HCT116 (cell line): ENCODE measurements around the gene SLC44A2. TPM values are rescaled to one million over a fixed set of nuclear protein-coding genes. Genes with fewer than 3 reads are reported as not detected.

Experiments
- ATAC-seq: fragments of 200-7000 bp; cut with Tn5 transposase; 2 replicates; pipeline ENCODE4 v1.9.1; 2020; ENCODE audit warnings: mild to moderate bottlenecking, moderate library complexity
- BruUV-seq: library from RNA; stranded (reverse); fragments of 400-500 nt; replicated peaks from 2 replicates; lab custom pipeline; 2021; lab: Mats Ljungman, UMichigan
- CTCF ChIA-PET: fragments of 300-600 bp; sonication (Branson Sonifier 250); formaldehyde crosslinking; loops from one replicate; lab custom pipeline; 2021; ENCODE audit warnings: antibody characterized with exemption; lab: Charles Lee
- POLR2A ChIA-PET: fragments of 300-600, 350-600 bp; sonication (Branson Sonifier 250); formaldehyde crosslinking; loops from one replicate; lab custom pipeline; 2021; ENCODE audit warnings: antibody characterized with exemption; lab: Charles Lee
- RAD21 ChIA-PET, 2 experiments: fragments of 300-600 bp; sonication (Branson Sonifier 250); formaldehyde crosslinking; loops; one replicate each; lab custom pipeline; 2023; ENCODE audit warnings: low total read pairs in 2 of 2; ENCODE audit not compliant: uncharacterized antibody in 2 of 2, unreplicated experiment in 2 of 2, low non-redundant PET in 1 of 2; lab: Charles Lee
- DNase-seq: peaks from one replicate; pipeline ENCODE4 v3.0.0-alpha.2; 2010; ENCODE audit warnings: low read depth, low spot score
- H2AFZ ChIP-seq: fragments of 200-600 bp; shearing (Covaris generic), sonication (generic); 2 replicates; pipeline ENCODE4 v1.6.1; 2017; ENCODE audit warnings: low read depth, mixed run types, mixed read lengths, antibody characterized with exemption, low read length; ENCODE audit not compliant: poor library complexity, severe bottlenecking
- H3K27ac ChIP-seq: 2 replicates; pipeline ENCODE4 v1.5.1; 2012; ENCODE audit warnings: low read depth, low read length
- H3K27me3 ChIP-seq: fragments of 200-600 bp; sonication (generic); 2 replicates; pipeline ENCODE4 v1.6.1; 2016; ENCODE audit warnings: mixed run types, low read length, mixed read lengths; ENCODE audit not compliant: insufficient read depth
- H3K36me3 ChIP-seq, 2 experiments: fragments of 200-500 bp in 1 of 2; fragments of 200-600 bp in 1 of 2; sonication (Bioruptor generic) in 1 of 2; sonication (generic) in 1 of 2; 2 replicates each; pipeline versions ENCODE4 v1.5.1 to v1.6.1; 2014 to 2016; ENCODE audit warnings: low read length in 2 of 2, inconsistent platforms in 1 of 2, mixed read lengths in 1 of 2, mixed run types in 1 of 2; ENCODE audit not compliant: insufficient read depth in 2 of 2, control insufficient read depth in 1 of 2
- H3K4me1 ChIP-seq, 2 experiments: fragments of 200-600 bp in 1 of 2; sonication (generic) in 1 of 2; 2 replicates each; pipeline versions ENCODE4 v1.5.1 to v1.6.1; 2012 to 2017; ENCODE audit warnings: low read length in 2 of 2, inconsistent platforms in 1 of 2, mild to moderate bottlenecking in 1 of 2, mixed read lengths in 1 of 2, mixed run types in 1 of 2, moderate library complexity in 1 of 2; ENCODE audit not compliant: insufficient read depth in 2 of 2, control insufficient read depth in 1 of 2
- H3K4me2 ChIP-seq: fragments of 200-600 bp; sonication (generic); 2 replicates; pipeline ENCODE4 v1.6.1; 2017; ENCODE audit warnings: mixed run types, low read length, mixed read lengths
- H3K4me3 ChIP-seq, 2 experiments: fragments of 200-600 bp in 1 of 2; sonication (generic) in 1 of 2; replicated peaks in 1 of 2; 2 replicates each; pipeline ENCODE4 v1.5.1; 2011 to 2016; ENCODE audit warnings: low read length in 2 of 2, control low read depth in 1 of 2, low read depth in 1 of 2, mild to moderate bottlenecking in 1 of 2, mixed read lengths in 1 of 2, mixed run types in 1 of 2
- H3K79me2 ChIP-seq: fragments of 200-600 bp; sonication (generic); 2 replicates; pipeline ENCODE4 v1.6.1; 2017; ENCODE audit warnings: mild to moderate bottlenecking, mixed run types, low read length, moderate library complexity, mixed read lengths; ENCODE audit not compliant: insufficient read depth
- H3K9ac ChIP-seq: fragments of 200-600 bp; sonication (generic); 2 replicates; pipeline ENCODE4 v1.6.1; 2016; ENCODE audit warnings: low read length, mixed read lengths
- H3K9me2 ChIP-seq: fragments of 200-600 bp; sonication (generic), shearing (Covaris generic); 2 replicates; pipeline ENCODE4 v1.6.1; 2017; ENCODE audit warnings: mixed run types, mild to moderate bottlenecking, moderate library complexity; ENCODE audit not compliant: insufficient read depth
- H3K9me3 ChIP-seq, 2 experiments: fragments of 200-500 bp in 1 of 2; fragments of 200-600 bp in 1 of 2; sonication (Bioruptor generic) in 1 of 2; sonication (generic) in 1 of 2; 2 replicates each; pipeline ENCODE4 v1.6.1; 2014 to 2017; ENCODE audit warnings: low read length in 2 of 2, mixed read lengths in 2 of 2, inconsistent platforms in 1 of 2, low read depth in 1 of 2, mild to moderate bottlenecking in 1 of 2, mixed run types in 1 of 2, moderate library complexity in 1 of 2; ENCODE audit not compliant: control insufficient read depth in 1 of 2, insufficient read depth in 1 of 2
- H4K20me1 ChIP-seq: fragments of 200-600 bp; sonication (generic), shearing (Covaris generic); 2 replicates; pipeline ENCODE4 v1.6.1; 2017; ENCODE audit warnings: mixed run types, mild to moderate bottlenecking, moderate library complexity; ENCODE audit not compliant: insufficient read depth
- CBX3 ChIP-seq: IDR thresholded peaks from 2 replicates; pipeline ENCODE4 v1.6.1; 2012; ENCODE audit warnings: low read depth
- ELF1 ChIP-seq: IDR thresholded peaks from 2 replicates; pipeline ENCODE4 v1.6.1; 2012; ENCODE audit warnings: low read depth, borderline replicate concordance
- EZH2 ChIP-seq: fragments of 200-600 bp; sonication (generic); IDR thresholded peaks from 2 replicates; pipeline ENCODE4 v1.6.1; 2017; ENCODE audit warnings: antibody characterized with exemption, mixed run types
- EZH2phosphoT487 ChIP-seq: fragments of 200-600 bp; IDR thresholded peaks from 2 replicates; pipeline ENCODE4 v1.6.1; 2018; ENCODE audit warnings: antibody characterized with exemption, borderline replicate concordance
- POLR2AphosphoS5 ChIP-seq: IDR thresholded peaks from 2 replicates; pipeline ENCODE4 v1.6.1; 2011; ENCODE audit warnings: mild to moderate bottlenecking, low read depth, low read length, moderate library complexity
- REST ChIP-seq: IDR thresholded peaks from 2 replicates; pipeline ENCODE4 v1.6.1; 2012; ENCODE audit warnings: low read depth
- SP1 ChIP-seq: IDR thresholded peaks from 2 replicates; pipeline ENCODE4 v1.6.1; 2012; ENCODE audit warnings: low read depth
- YY1 ChIP-seq: IDR thresholded peaks from 2 replicates; pipeline ENCODE4 v1.6.1; 2011; ENCODE audit warnings: low read length, low read depth, moderate library complexity, mild to moderate bottlenecking; ENCODE audit not compliant: insufficient replicate concordance; ENCODE audit errors: extremely low read depth
- intact Hi-C: fragments of 100-400 bp; cut with micrococcal nuclease; formaldehyde crosslinking; loops from 2 replicates; pipeline ENCODE4 v1.10.0; 2022
- total RNA-seq: library from RNA; stranded (reverse); gene quantifications from one replicate; pipeline ENCODE4 v1.2.1, GENCODE V29; 2021; ENCODE audit not compliant: unreplicated experiment
- TF ChIP-seq, protein P1 (sequence below): IDR thresholded peaks from 2 replicates; pipeline ENCODE4 v1.6.1; 2012

Gene SLC44A2
- total RNA-seq, 1 experiment from 2014 or later: 90.9 TPM

GRCh38 chr19:10686661-10687517 is 61.5 kb downstream of the SLC44A2 start:
- Histone ChIP-seq H3K9ac (no peak overlapping the region), H3K27me3 (no peaks in the 10 kb centered on the region), H3K79me2 (peaks cover 70% of the 10 kb centered on the region), H2AFZ (no peak overlapping the region), H4K20me1 (peaks cover 9% of the 10 kb centered on the region; the same call in 1 of the 2 replicates), H3K36me3 (peaks cover 75 to 83% of the 10 kb centered on the region in 2 experiments), H3K9me3 (no peaks in the 10 kb centered on the region), H3K4me3 (no peak overlapping the region), H3K27ac (no peak overlapping the region)
- ChIA-PET RAD21 (no interaction called here), POLR2A (no interaction called here)
- no TSS peak for BruUV-seq
- ATAC-seq: no peak
- no peak for TF ChIP-seq EZH2phosphoT487
- TF ChIP-seq POLR2AphosphoS5: no peak
- no peak for TF ChIP-seq EZH2
- no peak for TF ChIP-seq ELF1
- no peak for TF ChIP-seq REST
- TF ChIP-seq, protein P1, sequence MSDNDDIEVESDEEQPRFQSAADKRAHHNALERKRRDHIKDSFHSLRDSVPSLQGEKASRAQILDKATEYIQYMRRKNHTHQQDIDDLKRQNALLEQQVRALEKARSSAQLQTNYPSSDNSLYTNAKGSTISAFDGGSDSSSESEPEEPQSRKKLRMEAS: no peak
- TF ChIP-seq SP1: no peak
- no peak for TF ChIP-seq CBX3
- TF ChIP-seq YY1: no peak
- TF ChIP-seq, all 23 proteins: peak for 0
- CTCF ChIA-PET: interaction anchor here (0.6 kb wide), 1 partner anchor 109 kb away, joined by 3 read pairs; no protein-coding TSS in a partner anchor
- no peaks in the 10 kb centered on the region for H3K4me1 ChIP-seq
- H3K9me2 ChIP-seq: no peaks in the 10 kb centered on the region
- DNase-seq: no peak
- intact Hi-C loops: no loop called here
- H3K4me2 ChIP-seq: no peak overlapping the region
